Measurements from ENCODE around the gene GNB1L.

GNB1L gene

GRCh38 chr22:19875531-19876313 is 21.0 kb upstream of the GNB1L start:
- Histone ChIP-seq H3K27me3 (ENCODE audit: low read depth, low read length) (no peaks in the 10 kb centered on the region), H3K36me3 (replicated peaks; ENCODE audit: low read depth, low read length) (no peaks in the 10 kb centered on the region), H2AFZ (ENCODE audit: low read depth, low read length) (no peak overlapping the region), H3K79me2 (ENCODE audit: low read length) (no peaks in the 10 kb centered on the region), H3K4me1 (ENCODE audit: low read length) (no peaks in the 10 kb centered on the region), H3K9ac (ENCODE audit: low read length) (no peak overlapping the region), H3K27ac (ENCODE audit: low read length) (no peak overlapping the region), H3K4me3 (ENCODE audit: low read length) (no peak overlapping the region), H3K4me2 (ENCODE audit: low read length) (no peak overlapping the region), H3K9me3 (ENCODE audit: insufficient read depth, low read length) (no peaks in the 10 kb centered on the region), H4K20me1 (ENCODE audit: insufficient read depth, low read length) (no peaks in the 10 kb centered on the region)
- TF ChIP-seq CTCF (IDR thresholded peaks at IDR 0.05; ENCODE audit: low read depth, low read length) (no peak), EZH2phosphoT487 (IDR thresholded peaks at IDR 0.05; ENCODE audit: low read depth) (no peak)

- Histone ChIP-seq H3K27me3 (ENCODE audit: low read depth, low read length) (no peaks in the 10 kb centered on the region), H3K36me3 (replicated peaks; ENCODE audit: low read depth, low read length) (no peaks in the 10 kb centered on the region), H3K9ac (ENCODE audit: low read length) (no peak overlapping the region), H3K9me3 (ENCODE audit: insufficient read depth, low read length) (no peaks in the 10 kb centered on the region), H2AFZ (ENCODE audit: low read depth, low read length) (no peak overlapping the region), H4K20me1 (ENCODE audit: insufficient read depth, low read length) (no peaks in the 10 kb centered on the region), H3K27ac (ENCODE audit: low read length) (no peak overlapping the region), H3K4me3 (ENCODE audit: low read length) (no peak overlapping the region), H3K79me2 (ENCODE audit: low read length) (no peaks in the 10 kb centered on the region), H3K4me1 (ENCODE audit: low read length) (no peaks in the 10 kb centered on the region), H3K4me2 (ENCODE audit: low read length) (no peak overlapping the region)
- no peak for TF ChIP-seq CTCF (IDR thresholded peaks at IDR 0.05; ENCODE audit: low read depth, low read length)
Measured at GRCh38 chr22:19875061-19875530, 20.4 kb upstream of the GNB1L start.

GRCh38 chr22:19874307-19875060 is 19.8 kb upstream of the GNB1L start:
- Histone ChIP-seq H3K4me1 (ENCODE audit: low read length) (no peaks in the 10 kb centered on the region), H3K4me2 (ENCODE audit: low read length) (no peak overlapping the region), H3K27ac (ENCODE audit: low read length) (no peak overlapping the region)

More at GRCh38 chr22:19874307-19875060, 19.8 kb upstream of the GNB1L start:
- H4K20me1 ChIP-seq (ENCODE audit: insufficient read depth, low read length): no peaks in the 10 kb centered on the region
- no peaks in the 10 kb centered on the region for H3K79me2 ChIP-seq (ENCODE audit: low read length)
- H3K4me3 ChIP-seq (ENCODE audit: low read length): no peak overlapping the region
- H3K36me3 ChIP-seq (replicated peaks; ENCODE audit: low read depth, low read length): no peaks in the 10 kb centered on the region
- no peak for TF ChIP-seq EZH2phosphoT487 (IDR thresholded peaks at IDR 0.05; ENCODE audit: low read depth)
- no peak for TF ChIP-seq CTCF (IDR thresholded peaks at IDR 0.05; ENCODE audit: low read depth, low read length)
- H2AFZ ChIP-seq (ENCODE audit: low read depth, low read length): no peak overlapping the region
- H3K9me3 ChIP-seq (ENCODE audit: insufficient read depth, low read length): no peaks in the 10 kb centered on the region
- no peaks in the 10 kb centered on the region for H3K27me3 ChIP-seq (ENCODE audit: low read depth, low read length)
- no peak overlapping the region for H3K9ac ChIP-seq (ENCODE audit: low read length)
